K562 (cell line): ENCODE results near the gene NR4A2. TPM values are rescaled to one million over a fixed set of nuclear protein-coding genes. Genes with fewer than 3 reads are reported as not detected.
A peak's percentile ranks its signal among the peaks of the same experiment; 100 is the strongest.

Experiments used
- ATAC-seq: fragments of 200-7000 bp; cut with Tn5 transposase; 3 replicates; pipeline ENCODE4 v1.9.1; 2020; ENCODE audit warnings: moderate library complexity
- BruUV-seq: library from RNA; stranded (reverse); fragments of 400-500 nt; replicated peaks from 2 replicates; lab custom pipeline; 2021; lab: Mats Ljungman, UMichigan
- CTCF ChIA-PET: fragments of 300-600 bp; formaldehyde crosslinking; extraction: SDS; loops from one replicate; lab custom pipeline; 2021; ENCODE audit warnings: low intra/inter-chr PET ratio; lab: Yijun Ruan, JAX
- POLR2A ChIA-PET: fragments of 300-600, 350-650 bp; sonication (Branson Sonifier 250); formaldehyde crosslinking; extraction: SDS; loops from one replicate; lab custom pipeline; 2021; ENCODE audit warnings: antibody characterized with exemption, inconsistent platforms; lab: Yijun Ruan, JAX
- DNase-seq, 4 experiments: peaks; one replicate each; pipeline versions ENCODE4 v3.0.0 to v3.0.0-alpha.2; 2011 to 2018; ENCODE audit warnings: low spot score in 3 of 4, mixed read lengths in 3 of 4; ENCODE audit errors: extremely low read depth in 1 of 4
- FAIRE-seq: peaks from 2 replicates; lab custom pipeline; 2011; peaks lifted over from hg19 to GRCh38; lab: Jason Lieb, UNC
- H2AFZ ChIP-seq: 2 replicates; pipeline ENCODE4 v1.6.0; 2011; ENCODE audit warnings: low read depth, low read length, control low read depth, inconsistent platforms
- H3K27ac ChIP-seq: fragments of 200-600 bp; 3 replicates; pipeline ENCODE4 v1.8.0; 2011; ENCODE audit warnings: low read depth, mild to moderate bottlenecking, control low read depth, inconsistent platforms, low read length, moderate library complexity, mixed read lengths; ENCODE audit errors: extremely low read depth
- H3K27me3 ChIP-seq, 2 experiments: fragments of 300-600 bp in 1 of 2; 2 replicates in 1 of 2; 3 replicates in 1 of 2; pipeline versions ENCODE4 v1.6.0 to v1.8.0; 2011; ENCODE audit warnings: inconsistent platforms in 2 of 2, low read length in 2 of 2, mild to moderate bottlenecking in 1 of 2, mixed read lengths in 1 of 2, moderate library complexity in 1 of 2; ENCODE audit not compliant: control insufficient read depth in 2 of 2, insufficient read depth in 2 of 2
- H3K36me3 ChIP-seq: fragments of 300-600 bp; 3 replicates; pipeline ENCODE4 v1.8.0; 2011; ENCODE audit warnings: mild to moderate bottlenecking, low read length, inconsistent platforms; ENCODE audit not compliant: control insufficient read depth, insufficient read depth
- H3K4me1 ChIP-seq, 2 experiments: fragments of 200-600 bp in 1 of 2; replicated peaks in 1 of 2; 2 replicates in 1 of 2; 3 replicates in 1 of 2; pipeline versions ENCODE4 v1.5.1 to v1.8.0; 2011; ENCODE audit warnings: inconsistent platforms in 2 of 2, low read length in 2 of 2, mild to moderate bottlenecking in 1 of 2, mixed read lengths in 1 of 2, moderate library complexity in 1 of 2; ENCODE audit not compliant: control insufficient read depth in 2 of 2, insufficient read depth in 2 of 2
- H3K4me2 ChIP-seq: 2 replicates; pipeline ENCODE4 v1.6.1; 2011; ENCODE audit warnings: low read length, control low read depth, inconsistent platforms, mixed read lengths; ENCODE audit not compliant: insufficient read depth
- H3K4me3 ChIP-seq: fragments of 200-600 bp; sonication (generic), shearing (Covaris generic); 2 replicates; pipeline ENCODE4 v1.5.1; 2016; ENCODE audit warnings: control low read depth, inconsistent platforms
- H3K79me2 ChIP-seq: fragments of 200-600 bp; 3 replicates; pipeline ENCODE4 v1.8.0; 2011; ENCODE audit warnings: low read length, inconsistent platforms; ENCODE audit not compliant: control insufficient read depth, insufficient read depth
- H3K9ac ChIP-seq, 2 experiments: 2 replicates each; pipeline versions ENCODE4 v1.6.0 to v1.6.1; 2011; ENCODE audit warnings: low read depth in 2 of 2, low read length in 2 of 2, control low read depth in 1 of 2, inconsistent platforms in 1 of 2, mild to moderate bottlenecking in 1 of 2, mixed read lengths in 1 of 2; ENCODE audit not compliant: insufficient read depth in 1 of 2
- H3K9me1 ChIP-seq: one replicate; pipeline ENCODE4 v1.6.0; 2011; ENCODE audit warnings: inconsistent platforms, mild to moderate bottlenecking, low read length, moderate library complexity; ENCODE audit not compliant: control insufficient read depth, insufficient read depth
- H3K9me3 ChIP-seq: replicated peaks from 2 replicates; pipeline ENCODE4 v1.5.1; 2011; ENCODE audit warnings: low read depth, low read length, inconsistent platforms; ENCODE audit not compliant: control insufficient read depth, insufficient read depth
- H4K20me1 ChIP-seq: replicated peaks from 2 replicates; pipeline ENCODE4 v1.6.1; 2011; ENCODE audit warnings: low read length, inconsistent platforms, mixed read lengths; ENCODE audit not compliant: control insufficient read depth, insufficient read depth
- ASH1L ChIP-seq: fragments of 450-650 bp; IDR thresholded peaks from 2 replicates; pipeline ENCODE4 v1.6.1; 2018; ENCODE audit warnings: borderline replicate concordance, mild to moderate bottlenecking, low read depth; ENCODE audit not compliant: partially characterized antibody
- ELF1 ChIP-seq: fragments of 200-800 bp; sonication (Bioruptor generic); IDR thresholded peaks from 2 replicates; pipeline ENCODE4 v1.6.1; 2016; ENCODE audit warnings: missing genetic modification characterization, missing compliant biosample characterization
- GTF2E2 ChIP-seq: fragments of 200-800 bp; sonication (Bioruptor generic); IDR thresholded peaks from 2 replicates; pipeline ENCODE4 v1.6.1; 2016; ENCODE audit warnings: missing genetic modification characterization, missing compliant biosample characterization
- HCFC1 ChIP-seq: IDR thresholded peaks from 2 replicates; pipeline ENCODE4 v1.6.1; 2012; ENCODE audit warnings: low read depth, low read length, improper control_type of control experiment
- MAFF ChIP-seq: IDR thresholded peaks from 2 replicates; pipeline ENCODE4 v1.6.1; 2012; ENCODE audit warnings: low read length, improper control_type of control experiment
- MAFK ChIP-seq: IDR thresholded peaks from 2 replicates; pipeline ENCODE4 v1.6.1; 2011; ENCODE audit warnings: low read length, improper control_type of control experiment
- MEF2A ChIP-seq: IDR thresholded peaks from 2 replicates; pipeline ENCODE4 v1.6.1; 2011; ENCODE audit warnings: low read depth, mild to moderate bottlenecking, low read length, moderate library complexity; ENCODE audit not compliant: control insufficient read depth
- NFE2 ChIP-seq: IDR thresholded peaks from 2 replicates; pipeline ENCODE4 v1.6.1; 2014; ENCODE audit warnings: antibody characterized with exemption, low read depth
- RFX1 ChIP-seq: fragments of 450-650 bp; IDR thresholded peaks from 2 replicates; pipeline ENCODE4 v1.6.1; 2016; ENCODE audit warnings: mild to moderate bottlenecking, moderate library complexity
- SLC30A9 ChIP-seq: fragments of 250-450 bp; sonication (Bioruptor Pico); IDR thresholded peaks from 2 replicates; pipeline ENCODE4 v1.8.0; 2022; ENCODE audit warnings: mild to moderate bottlenecking, moderate library complexity
- SMARCE1 ChIP-seq: fragments of 450-650 bp; IDR thresholded peaks from 2 replicates; pipeline ENCODE4 v1.7.1; 2016; ENCODE audit warnings: mild to moderate bottlenecking
- XRCC5 ChIP-seq: fragments of 200-400 bp; formaldehyde crosslinking; IDR thresholded peaks from 2 replicates; pipeline ENCODE4 v1.6.1; 2017; ENCODE audit warnings: low read depth, mild to moderate bottlenecking, low read length
- ZKSCAN3 ChIP-seq: fragments of 250-450 bp; sonication (Bioruptor Pico); IDR thresholded peaks from 2 replicates; pipeline ENCODE4 v1.4.0; 2020
- ZNF165 ChIP-seq: fragments of 250-450 bp; sonication (Bioruptor Pico); IDR thresholded peaks from 2 replicates; pipeline ENCODE4 v1.4.0; 2020; ENCODE audit warnings: borderline replicate concordance
- ZNF263 ChIP-seq: sonication (generic); formaldehyde crosslinking; IDR thresholded peaks from 2 replicates; pipeline ENCODE4 v1.8.0; 2022; ENCODE audit warnings: mild to moderate bottlenecking, missing genetic modification reagents, borderline replicate concordance
- ZNF316 ChIP-seq: fragments of 450-650 bp; IDR thresholded peaks from 2 replicates; pipeline ENCODE4 v1.6.1; 2016
- ZNF696 ChIP-seq: fragments of 250-450 bp; sonication (Bioruptor Pico); conservative IDR thresholded peaks from 2 replicates; pipeline ENCODE4 v1.4.0; 2020; ENCODE audit warnings: mild to moderate bottlenecking, moderate library complexity
- ZNF79 ChIP-seq: fragments of 250-450 bp; sonication (Bioruptor Pico); IDR thresholded peaks from 2 replicates; pipeline ENCODE4 v1.4.0; 2020; ENCODE audit warnings: low read depth, mild to moderate bottlenecking, moderate library complexity
- ZSCAN32 ChIP-seq: fragments of 450-650 bp; formaldehyde crosslinking; IDR thresholded peaks from 2 replicates; pipeline ENCODE4 v1.4.0; 2020; ENCODE audit warnings: mild to moderate bottlenecking, moderate library complexity
- WGBS: fragments of 100-300 bp; shearing (Covaris generic); methylation state at CpG from one replicate; pipeline ENCODE4 v1.1.6; 2016; ENCODE audit warnings: low coverage, mixed read lengths; ENCODE audit not compliant: insufficient coverage; ENCODE audit errors: missing lambda C conversion rate; 5-methylcytosine and 5-hydroxymethylcytosine counted together
- in situ Hi-C: fragments of 300-500 bp; cut with MboI; formaldehyde crosslinking; loops from 4 replicates; pipeline ENCODE4 v1.15.0; 2018; ENCODE audit warnings: inconsistent platforms, mixed read lengths
- intact Hi-C: fragments of 100-400 bp; cut with micrococcal nuclease; formaldehyde crosslinking; loops from 2 replicates; pipeline ENCODE4 v1.14.2; 2022
- polyA plus RNA-seq, 8 experiments: library from polyadenylated mRNA; depleted of rRNA in 4 of 8; stranded (reverse) in 5 of 8; unstranded in 3 of 8; fragments of >200 nt; fragmentation: Nextera tagmentation in 2 of 8; fragmentation: Illumina TruSeq in 1 of 8; extraction: Ambion mirVana in 2 of 8; extraction: Trizol in 1 of 8; gene quantifications; 2 replicates each; pipeline versions ENCODE4 v1.2.1 to v1.2.3, GENCODE V29; 2011 to 2014; ENCODE audit warnings: inconsistent platforms in 1 of 8, missing spikeins in 1 of 8
- total RNA-seq, 7 experiments: library from RNA; depleted of rRNA in 6 of 7; stranded (reverse); fragments of >200 nt in 6 of 7; fragmentation: Illumina TruSeq in 2 of 7; extraction: Trizol in 2 of 7; gene quantifications; 2 replicates each; pipeline versions ENCODE4 v1.2.1 to v1.2.3, GENCODE V29; 2011 to 2021; ENCODE audit warnings: low replicate concordance in 1 of 7
- TF ChIP-seq, protein P1 (sequence below): fragments of 250-450 bp; sonication (Bioruptor Pico); IDR thresholded peaks from 2 replicates; pipeline ENCODE4 v1.5.0; 2020; ENCODE audit warnings: mild to moderate bottlenecking, borderline replicate concordance

NR4A2 gene
- total and polyA plus RNA-seq, 9 of the 15 experiments (the other 6 are each of a cell fraction or from before 2014, with no cell fraction given): 0.94 to 5.1 (median 1.3) TPM

DNA sequence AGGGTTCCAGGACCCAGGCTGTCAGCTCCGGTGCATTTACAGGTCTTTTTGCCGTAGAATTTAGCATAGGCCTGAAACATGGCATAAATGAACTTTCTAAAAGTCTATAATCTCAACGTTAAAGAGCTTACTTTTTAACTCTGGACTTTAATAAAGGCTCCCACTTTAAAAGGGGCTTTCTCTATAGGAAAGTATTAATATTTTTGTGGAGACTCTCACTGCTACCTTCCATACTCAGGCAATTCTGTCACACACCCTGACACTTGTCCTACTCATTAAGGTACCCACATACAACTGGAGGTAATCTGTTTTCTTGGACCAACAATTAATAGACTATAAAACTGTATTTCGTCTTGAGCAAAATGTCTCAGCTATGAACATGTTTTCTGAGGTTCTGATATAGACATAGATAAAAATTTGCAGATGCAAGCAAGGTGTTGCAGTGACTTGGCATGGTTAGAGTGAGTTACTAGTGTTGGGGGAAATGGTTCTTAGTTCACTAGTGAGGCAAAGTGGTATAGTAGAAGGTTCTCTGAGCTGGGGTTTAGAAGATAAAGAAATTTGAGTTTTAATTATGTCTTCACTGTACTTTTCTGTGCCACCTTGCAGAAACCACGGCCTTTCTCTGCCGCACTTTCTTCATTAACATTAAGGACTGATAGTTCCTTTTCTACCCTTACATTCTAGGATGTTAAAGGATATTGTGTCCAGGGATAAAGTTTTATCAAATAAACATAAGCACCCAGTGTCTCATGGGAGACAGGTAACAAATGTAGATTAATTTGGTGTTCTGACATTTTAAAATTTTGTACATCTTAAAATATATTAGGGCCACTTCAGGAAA is 10.8 kb upstream of the NR4A2 start:
- in situ Hi-C loops: loop anchor here (25.0 kb wide), 1 partner anchor 869 kb away; no protein-coding TSS in a partner anchor
- Histone ChIP-seq H3K4me1 (peaks cover 6 to 30% of the 10 kb centered on the region in 2 experiments; a peak in 4 of 5 replicates), H3K9ac (peak overlapping the region; percentile 94 to 98), H3K27ac (peak overlapping the region; percentile 98), H3K79me2 (peaks cover 42% of the 10 kb centered on the region; the same call in 2 of the 3 replicates), H3K9me3 (no peaks in the 10 kb centered on the region), H4K20me1 (no peaks in the 10 kb centered on the region), H3K36me3 (no peaks in the 10 kb centered on the region; the same call in 2 of the 3 replicates), H3K4me2 (peak overlapping the region; percentile 97), H3K27me3 (no peaks in the 10 kb centered on the region; a peak in 1 of 5 replicates), H2AFZ (peak overlapping the region; percentile 81), H3K4me3 (peak overlapping the region; percentile 88), H3K9me1 (no peaks in the 10 kb centered on the region)
- intact Hi-C loops: loop anchor here (2.0 kb wide), 1 partner anchor 41 kb away; no protein-coding TSS in a partner anchor
- ATAC-seq: peak; percentile 1; the same call in 2 of the 3 replicates
- POLR2A ChIA-PET: interaction anchor here (0.5 to 3.0 kb wide), 15 partner anchors 8 to 1113 kb away, joined by 3 to 33 read pairs (median 3); partner anchors contain the start of gene NR4A2
- peak in 2 of 4 experiments; percentile 44 to 61 for DNase-seq
- CTCF ChIA-PET: no interaction called here
- BruUV-seq: TSS peak; percentile 71
- 8% methylated on average over 6 of the region's 6 CpGs for WGBS
- FAIRE-seq: peak; percentile 32
- TF ChIP-seq NFE2: peak; percentile 66
- TF ChIP-seq ZNF263 (CRISPR knock-in tag): 0 out of 2 replicates have a peak, but pooled peaks have one; percentile 41
- no peak for TF ChIP-seq ZNF79
- no peak for TF ChIP-seq ASH1L
- peak; percentile 17; the same call in 1 of the 2 replicates for TF ChIP-seq SMARCE1
- TF ChIP-seq, protein P1, sequence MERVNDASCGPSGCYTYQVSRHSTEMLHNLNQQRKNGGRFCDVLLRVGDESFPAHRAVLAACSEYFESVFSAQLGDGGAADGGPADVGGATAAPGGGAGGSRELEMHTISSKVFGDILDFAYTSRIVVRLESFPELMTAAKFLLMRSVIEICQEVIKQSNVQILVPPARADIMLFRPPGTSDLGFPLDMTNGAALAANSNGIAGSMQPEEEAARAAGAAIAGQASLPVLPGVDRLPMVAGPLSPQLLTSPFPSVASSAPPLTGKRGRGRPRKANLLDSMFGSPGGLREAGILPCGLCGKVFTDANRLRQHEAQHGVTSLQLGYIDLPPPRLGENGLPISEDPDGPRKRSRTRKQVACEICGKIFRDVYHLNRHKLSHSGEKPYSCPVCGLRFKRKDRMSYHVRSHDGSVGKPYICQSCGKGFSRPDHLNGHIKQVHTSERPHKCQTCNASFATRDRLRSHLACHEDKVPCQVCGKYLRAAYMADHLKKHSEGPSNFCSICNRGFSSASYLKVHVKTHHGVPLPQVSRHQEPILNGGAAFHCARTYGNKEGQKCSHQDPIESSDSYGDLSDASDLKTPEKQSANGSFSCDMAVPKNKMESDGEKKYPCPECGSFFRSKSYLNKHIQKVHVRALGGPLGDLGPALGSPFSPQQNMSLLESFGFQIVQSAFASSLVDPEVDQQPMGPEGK: peak; percentile 50; the same call in 1 of the 2 replicates
- TF ChIP-seq MAFK: peak; percentile 52; the same call in 1 of the 2 replicates
- TF ChIP-seq RFX1: 0 out of 2 replicates have a peak, but pooled peaks have one; percentile 6
- no peak for TF ChIP-seq ZSCAN32
- no peak for TF ChIP-seq ZKSCAN3 (CRISPR knock-in tag)
- TF ChIP-seq SLC30A9 (CRISPR knock-in tag): no peak
- TF ChIP-seq MAFF: peak; percentile 51; the same call in 1 of the 2 replicates
- 0 out of 2 replicates have a peak, but pooled peaks have one; percentile 13 for TF ChIP-seq MEF2A
- TF ChIP-seq HCFC1: peak; percentile 19; the same call in 1 of the 2 replicates
- TF ChIP-seq ELF1 (tag): no peak
- TF ChIP-seq ZNF316: peak; percentile 62
- TF ChIP-seq ZNF696 (CRISPR knock-in tag): no peak
- no peak for TF ChIP-seq ZNF165 (CRISPR knock-in tag)
- 0 out of 2 replicates have a peak, but pooled peaks have one; percentile 19 for TF ChIP-seq GTF2E2 (tag)
- TF ChIP-seq XRCC5: 0 out of 2 replicates have a peak, but pooled peaks have one; percentile 4
